Measurements from ENCODE around the gene CHMP5. TPM values are rescaled to one million over a fixed set of nuclear protein-coding genes. Genes with fewer than 3 reads are reported as not detected.

The CHMP5 gene
- total RNA-seq, 1 experiment from 2014 or later = 47.6 TPM

DNA sequence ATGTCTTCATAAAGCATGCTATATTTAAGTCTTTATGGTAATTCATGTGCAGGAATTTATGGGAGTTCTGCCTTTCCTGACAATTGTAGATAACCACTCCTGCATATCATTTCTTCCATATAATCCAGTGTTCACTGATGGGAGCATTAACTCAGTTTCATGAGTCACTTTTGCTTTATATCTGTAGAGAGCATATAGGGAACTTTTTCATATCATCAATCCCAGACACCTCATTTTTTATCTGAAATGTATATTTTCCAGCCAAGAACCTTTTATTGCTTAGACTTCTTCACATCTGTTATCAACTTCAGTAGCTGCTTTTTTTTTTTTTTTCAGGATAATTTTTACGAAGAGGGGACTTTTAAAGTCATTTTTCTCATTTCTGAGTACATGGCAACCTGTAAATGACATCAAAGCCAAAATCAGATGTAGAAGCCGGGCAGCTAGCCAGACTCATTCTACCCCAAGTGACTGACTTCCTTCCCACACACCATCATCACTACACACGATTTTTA, 66.6 kb downstream of the CHMP5 start:
- no peaks in the 10 kb centered on the region for H3K27me3 ChIP-seq (ENCODE audit: insufficient read depth, low read length)
- DNase-seq = no peak
- H3K4ac ChIP-seq (ENCODE audit: low read depth, low read length) = no peak overlapping the region
- H3K27me3 Mint-ChIP-seq (ENCODE audit: low read depth) = no peaks in the 10 kb centered on the region
- peaks cover 34 to 65% (median 58%) of the 10 kb centered on the region in 3 experiments for H3K36me3 Mint-ChIP-seq (ENCODE audit: insufficient read depth in 1 of 3, low read depth in 3 of 3)
- no peak overlapping the region for H2AK5ac ChIP-seq (ENCODE audit: insufficient read length, low read length)
- no peak overlapping the region for H4K5ac ChIP-seq (ENCODE audit: insufficient read length, low read depth, low read length)
- no peak overlapping the region for H4K91ac ChIP-seq (ENCODE audit: insufficient read length, low read depth, low read length)
- no peaks in the 10 kb centered on the region for H4K20me1 ChIP-seq (ENCODE audit: control insufficient read depth, insufficient read depth, insufficient read length)
- H3K79me2 ChIP-seq (ENCODE audit: insufficient read depth, low read length) = no peaks in the 10 kb centered on the region
- H2BK20ac ChIP-seq (ENCODE audit: low read depth, low read length, poor library complexity, severe bottlenecking) = no peak overlapping the region
- H2BK12ac ChIP-seq (ENCODE audit: insufficient read length, low read depth, low read length) = no peak overlapping the region
- no peak overlapping the region for H3K27ac ChIP-seq (ENCODE audit: insufficient read length, low read depth, low read length)
- H2BK5ac ChIP-seq (ENCODE audit: insufficient read length, low read length) = no peak overlapping the region
- no peak overlapping the region for H3T11ph ChIP-seq (ENCODE audit: low read length)
- TF ChIP-seq, protein P1, sequence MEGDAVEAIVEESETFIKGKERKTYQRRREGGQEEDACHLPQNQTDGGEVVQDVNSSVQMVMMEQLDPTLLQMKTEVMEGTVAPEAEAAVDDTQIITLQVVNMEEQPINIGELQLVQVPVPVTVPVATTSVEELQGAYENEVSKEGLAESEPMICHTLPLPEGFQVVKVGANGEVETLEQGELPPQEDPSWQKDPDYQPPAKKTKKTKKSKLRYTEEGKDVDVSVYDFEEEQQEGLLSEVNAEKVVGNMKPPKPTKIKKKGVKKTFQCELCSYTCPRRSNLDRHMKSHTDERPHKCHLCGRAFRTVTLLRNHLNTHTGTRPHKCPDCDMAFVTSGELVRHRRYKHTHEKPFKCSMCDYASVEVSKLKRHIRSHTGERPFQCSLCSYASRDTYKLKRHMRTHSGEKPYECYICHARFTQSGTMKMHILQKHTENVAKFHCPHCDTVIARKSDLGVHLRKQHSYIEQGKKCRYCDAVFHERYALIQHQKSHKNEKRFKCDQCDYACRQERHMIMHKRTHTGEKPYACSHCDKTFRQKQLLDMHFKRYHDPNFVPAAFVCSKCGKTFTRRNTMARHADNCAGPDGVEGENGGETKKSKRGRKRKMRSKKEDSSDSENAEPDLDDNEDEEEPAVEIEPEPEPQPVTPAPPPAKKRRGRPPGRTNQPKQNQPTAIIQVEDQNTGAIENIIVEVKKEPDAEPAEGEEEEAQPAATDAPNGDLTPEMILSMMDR (conservative IDR thresholded peaks at IDR 0.05) = no peak
- H3K56ac ChIP-seq (ENCODE audit: insufficient read length, low read depth, low read length) = no peak overlapping the region
- no peaks in the 10 kb centered on the region for H3K4me1 Mint-ChIP-seq
- no peak overlapping the region for H3K14ac ChIP-seq (ENCODE audit: insufficient read depth, low read length)
- no peak overlapping the region for H2BK15ac ChIP-seq (ENCODE audit: low read depth, low read length)
- H3K9me3 ChIP-seq (ENCODE audit: control insufficient read depth, low read depth, low read length) = no peaks in the 10 kb centered on the region
- H3K27ac Mint-ChIP-seq = no peak overlapping the region
- H2AFZ ChIP-seq (ENCODE audit: low read length) = no peak overlapping the region
- H3K18ac ChIP-seq (ENCODE audit: insufficient read length, low read depth, low read length) = no peak overlapping the region
- H3K9me3 Mint-ChIP-seq = no peaks in the 10 kb centered on the region
- H3K23ac ChIP-seq (ENCODE audit: insufficient read length, low read depth, low read length) = no peak overlapping the region
- WGBS (ENCODE audit: extremely low coverage, insufficient read length, low lambda C conversion rate) = no CpG with 5 or more reads among the region's 3 CpGs
- no peak overlapping the region for H3K4me3 Mint-ChIP-seq
- no peak overlapping the region for H4K8ac ChIP-seq (replicated peaks; ENCODE audit: insufficient read length, low read depth, low read length)
- H3K4me2 ChIP-seq (ENCODE audit: insufficient read depth, insufficient read length, low read length) = no peak overlapping the region
- no peaks in the 10 kb centered on the region for H3K79me1 ChIP-seq (ENCODE audit: insufficient read depth, low read depth, low read length, poor library complexity, severe bottlenecking)
- H3K9ac ChIP-seq (ENCODE audit: extremely low read depth, insufficient read length, low read length) = no peak overlapping the region
- H2BK120ac ChIP-seq (ENCODE audit: low read depth, low read length, poor library complexity, severe bottlenecking) = no peak overlapping the region
- no peaks in the 10 kb centered on the region for H3K23me2 ChIP-seq (ENCODE audit: insufficient read length, low read depth, low read length, poor library complexity, severe bottlenecking)
- no peaks in the 10 kb centered on the region for H3K4me1 ChIP-seq (ENCODE audit: insufficient read depth, low read length)

Other genes starting within 250 kb of the CHMP5 start
- gene DNAJA1, start 239.8 kb upstream of the CHMP5 start, total RNA-seq (2021) = 217 and 218 TPM in 2 replicates
- 26.3 and 26.9 TPM in 2 replicates for gene SMU1, start 188.4 kb upstream of the CHMP5 start, total RNA-seq (2021)
- gene B4GALT1, start 97.7 kb upstream of the CHMP5 start, total RNA-seq (2021) = 15.3 and 16.1 TPM in 2 replicates
- not detected in 2 replicates for gene SPINK4, start 24.9 kb upstream of the CHMP5 start, total RNA-seq (2021)
- 58.8 and 66.4 TPM in 2 replicates for gene BAG1, start 341 bp upstream of the CHMP5 start, total RNA-seq (2021)
- gene NFX1, start 25.5 kb downstream of the CHMP5 start, total RNA-seq (2021) = 35.1 and 36.3 TPM in 2 replicates
- gene AQP7, start 137.5 kb downstream of the CHMP5 start, total RNA-seq (2021) = not detected in 2 replicates
- 1.6 TPM in 2 replicates for gene AQP3, start 182.5 kb downstream of the CHMP5 start, total RNA-seq (2021)
- gene NOL6, start 208.9 kb downstream of the CHMP5 start, total RNA-seq (2021) = 64.4 and 66.3 TPM in 2 replicates

Measured in H9 (cell line).